Activated T-helper 1 cell treated with anti-CD3 and anti-CD28 coated beads, Interleukin-12 subunit alpha, Interleukin-12 subunit beta, Interleukin-2, Interleukin-4 antibody, amounts not matched to agents 30 ng/mL and 10 ng/mL and 1 ng/mL, durations not matched to agents 14 hours and 24 hours and 36 hours (primary cell): ENCODE data around the gene OR1J4. TPM values are rescaled to one million over a fixed set of nuclear protein-coding genes. Genes with fewer than 3 reads are reported as not detected.

Source experiments
- DNase-seq: peaks from one replicate; pipeline ENCODE4 v3.0.0; 2021; ENCODE audit warnings: low spot score
- H3K27ac Mint-ChIP-seq: one replicate; pipeline ENCODE4 v1.8.0; 2021; ENCODE audit warnings: mild to moderate bottlenecking, mixed read lengths
- H3K27me3 Mint-ChIP-seq: one replicate; pipeline ENCODE4 v1.8.0; 2022; ENCODE audit warnings: mild to moderate bottlenecking, moderate library complexity, mixed read lengths; ENCODE audit not compliant: insufficient read depth
- H3K36me3 Mint-ChIP-seq: one replicate; pipeline ENCODE4 v1.8.0; 2021; ENCODE audit warnings: low read depth, mixed read lengths
- H3K4me1 Mint-ChIP-seq: one replicate; pipeline ENCODE4 v1.8.0; 2021; ENCODE audit warnings: low read depth, mixed read lengths
- H3K4me3 Mint-ChIP-seq: one replicate; pipeline ENCODE4 v1.8.0; 2021; ENCODE audit warnings: mild to moderate bottlenecking, moderate library complexity, mixed read lengths
- H3K9me3 Mint-ChIP-seq: one replicate; pipeline ENCODE4 v1.8.0; 2021; ENCODE audit warnings: mixed read lengths
- intact Hi-C: fragments of 100-400 bp; cut with micrococcal nuclease; formaldehyde crosslinking; loops from one replicate; pipeline ENCODE4 v1.15.1; 2024
- total RNA-seq: library from RNA; stranded (reverse); gene quantifications from 2 replicates; pipeline ENCODE4 v1.2.3, GENCODE V29; 2022

Gene OR1J4, protein sequence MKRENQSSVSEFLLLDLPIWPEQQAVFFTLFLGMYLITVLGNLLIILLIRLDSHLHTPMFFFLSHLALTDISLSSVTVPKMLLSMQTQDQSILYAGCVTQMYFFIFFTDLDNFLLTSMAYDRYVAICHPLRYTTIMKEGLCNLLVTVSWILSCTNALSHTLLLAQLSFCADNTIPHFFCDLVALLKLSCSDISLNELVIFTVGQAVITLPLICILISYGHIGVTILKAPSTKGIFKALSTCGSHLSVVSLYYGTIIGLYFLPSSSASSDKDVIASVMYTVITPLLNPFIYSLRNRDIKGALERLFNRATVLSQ
- total RNA-seq: not detected in 2 replicates

DNA sequence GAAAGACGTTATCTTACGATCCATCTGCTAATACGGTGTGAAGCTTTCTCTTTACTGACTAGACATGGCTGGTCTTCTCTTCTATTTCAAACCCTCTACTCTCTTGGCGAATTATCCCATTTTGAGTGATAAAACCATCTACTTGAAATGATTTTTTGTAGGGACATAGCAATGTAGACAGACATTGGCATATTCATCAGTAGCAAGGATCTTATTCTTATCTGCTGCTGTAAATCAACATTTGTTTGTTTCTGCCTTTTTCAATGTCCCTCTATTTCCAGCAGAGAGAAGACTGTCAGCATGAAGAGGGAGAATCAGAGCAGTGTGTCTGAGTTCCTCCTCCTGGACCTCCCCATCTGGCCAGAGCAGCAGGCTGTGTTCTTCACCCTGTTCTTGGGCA lies at the start of gene OR1J4:
Gene OR1J4 (plus strand): TSS at position 301 of the 400 bp plus-strand sequence. CDS start 0 bp downstream, at position 301.
- H3K27me3 Mint-ChIP-seq: peaks cover 3% of the 10 kb centered on the region
- no peaks in the 10 kb centered on the region for H3K36me3 Mint-ChIP-seq
- no peak within 1 kb of the TSS for H3K27ac Mint-ChIP-seq
- intact Hi-C loops: no loop called here
- no peaks in the 10 kb centered on the region for H3K4me1 Mint-ChIP-seq
- H3K9me3 Mint-ChIP-seq: no peaks in the 10 kb centered on the region
- no peak for DNase-seq
- no peak within 1 kb of the TSS for H3K4me3 Mint-ChIP-seq

DNA sequence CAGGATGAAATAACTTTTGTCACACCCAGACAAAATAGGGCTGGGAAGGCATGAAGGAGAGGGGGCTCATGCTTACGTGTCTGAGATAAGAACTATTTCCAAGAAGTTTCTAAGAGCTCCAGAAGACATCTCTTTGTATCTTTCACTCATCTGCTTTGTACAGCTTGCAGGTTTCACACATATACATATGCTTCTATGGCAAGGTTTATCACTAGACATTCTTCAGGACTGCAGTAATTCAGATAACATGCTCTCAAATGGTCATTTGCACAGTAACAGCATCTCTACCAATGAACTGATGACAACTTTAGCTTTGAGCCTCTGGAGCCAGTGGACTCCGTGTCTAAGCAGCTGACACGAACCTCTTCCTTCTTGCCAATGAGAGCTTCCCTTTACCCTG lies 44.4 kb upstream of the OR1J4 start:
- H3K9me3 Mint-ChIP-seq: no peaks in the 10 kb centered on the region
- no peaks in the 10 kb centered on the region for H3K36me3 Mint-ChIP-seq
- no peaks in the 10 kb centered on the region for H3K4me1 Mint-ChIP-seq
- H3K27ac Mint-ChIP-seq: no peak overlapping the region
- intact Hi-C loops: no loop called here
- no peak overlapping the region for H3K4me3 Mint-ChIP-seq
- peaks cover 16% of the 10 kb centered on the region for H3K27me3 Mint-ChIP-seq
- DNase-seq: no peak

DNA sequence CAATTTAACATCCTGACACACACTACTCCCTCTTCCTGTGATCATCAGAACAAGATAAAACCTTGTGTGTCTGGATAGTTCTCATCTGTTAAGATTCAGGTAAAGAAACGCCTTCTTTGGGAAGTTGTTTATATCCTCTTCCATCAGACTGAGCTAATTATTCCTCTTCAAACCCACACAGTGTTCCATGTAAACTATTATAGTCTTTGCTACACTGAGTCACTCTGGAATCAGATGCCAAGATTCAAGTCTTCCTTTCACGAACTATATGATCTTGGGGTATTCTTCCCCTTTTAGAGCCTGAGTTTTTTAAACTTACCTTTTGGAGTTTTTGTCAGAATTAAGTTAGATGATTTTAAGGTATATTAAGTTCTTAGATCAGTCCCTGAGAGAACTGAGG lies 43.2 kb upstream of the OR1J4 start:
- intact Hi-C loops: no loop called here
- Mint-ChIP-seq H3K4me1 (no peaks in the 10 kb centered on the region), H3K9me3 (no peaks in the 10 kb centered on the region), H3K27ac (no peak overlapping the region), H3K36me3 (no peaks in the 10 kb centered on the region), H3K4me3 (no peak overlapping the region), H3K27me3 (peaks cover 16% of the 10 kb centered on the region)
- DNase-seq: no peak

DNA sequence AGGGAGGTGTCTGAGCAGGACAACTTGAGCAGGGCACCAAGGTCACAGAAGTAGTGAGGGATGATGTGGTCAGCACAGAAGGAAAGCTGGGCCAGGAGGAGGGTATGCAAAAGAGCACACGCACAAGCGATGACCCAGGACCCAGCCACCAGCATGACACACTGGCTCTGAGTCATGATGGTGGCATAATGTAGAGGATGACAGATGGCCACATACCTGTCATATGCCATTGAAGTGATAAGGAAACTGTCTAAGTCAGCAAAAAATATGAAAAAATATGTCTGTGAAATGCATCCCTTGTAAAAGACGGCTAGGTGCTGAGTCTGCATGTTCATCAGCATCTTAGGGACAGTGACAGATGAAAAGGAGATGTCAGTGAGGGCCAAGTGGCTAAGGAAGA lies 41.6 kb upstream of the OR1J4 start:
- Mint-ChIP-seq H3K4me3 (no peak overlapping the region), H3K4me1 (no peaks in the 10 kb centered on the region), H3K9me3 (no peaks in the 10 kb centered on the region), H3K27me3 (peaks cover 13% of the 10 kb centered on the region), H3K27ac (no peak overlapping the region), H3K36me3 (no peaks in the 10 kb centered on the region)
- no peak for DNase-seq
- intact Hi-C loops: no loop called here

DNA sequence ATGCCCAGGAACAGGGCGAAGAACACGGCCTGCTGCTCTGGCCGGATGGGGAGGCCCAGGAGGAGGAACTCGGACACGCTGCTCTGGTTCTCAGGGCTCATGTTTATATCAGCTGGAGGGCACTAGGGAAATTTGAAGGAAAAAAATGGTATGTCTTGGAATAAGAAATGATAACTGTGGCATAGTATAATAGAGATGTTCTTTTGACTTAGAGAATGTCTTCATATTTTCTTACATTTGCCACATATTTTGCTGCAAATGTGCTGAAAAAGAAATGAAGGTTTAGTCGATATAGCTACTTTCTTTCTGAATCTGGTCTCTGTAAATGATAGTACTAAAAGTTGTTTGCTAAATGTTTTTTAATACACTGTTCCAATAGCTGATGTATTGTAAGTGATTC lies 41.1 kb upstream of the OR1J4 start, which contains the start of gene OR1J1:
Gene OR1J1 (minus strand): TSS at position 101 of the 400 bp plus-strand sequence. CDS start 0 bp downstream, at position 101.
- no peaks in the 10 kb centered on the region for H3K4me1 Mint-ChIP-seq
- no peaks in the 10 kb centered on the region for H3K9me3 Mint-ChIP-seq
- intact Hi-C loops: no loop called here
- H3K27ac Mint-ChIP-seq: no peak within 1 kb of the TSS
- no peaks in the 10 kb centered on the region for H3K36me3 Mint-ChIP-seq
- no peak within 1 kb of the TSS for H3K4me3 Mint-ChIP-seq
- no peak for DNase-seq
- peaks cover 13% of the 10 kb centered on the region for H3K27me3 Mint-ChIP-seq

DNA sequence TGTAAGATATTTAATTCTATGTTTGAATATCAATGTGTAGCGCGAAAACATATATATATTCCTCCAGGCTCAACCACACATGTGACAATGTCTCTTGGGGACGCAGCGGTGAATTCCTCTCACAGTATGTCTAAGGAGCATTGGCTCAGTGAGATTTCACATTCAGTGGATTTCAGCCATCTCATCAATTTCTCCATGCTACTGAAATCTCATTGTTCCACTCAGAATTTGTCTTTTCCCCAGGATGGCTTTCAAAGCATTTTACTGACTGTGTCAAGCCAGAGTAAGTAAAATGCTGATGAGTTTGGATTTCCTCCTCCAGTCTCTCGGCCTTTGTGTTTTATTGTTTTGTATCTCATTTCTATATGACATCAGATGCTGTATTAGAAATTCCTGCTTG lies 39.9 kb upstream of the OR1J4 start:
- no peaks in the 10 kb centered on the region for H3K9me3 Mint-ChIP-seq
- no peak overlapping the region for H3K4me3 Mint-ChIP-seq
- H3K27ac Mint-ChIP-seq: no peak overlapping the region
- no peaks in the 10 kb centered on the region for H3K36me3 Mint-ChIP-seq
- H3K27me3 Mint-ChIP-seq: peaks cover 5% of the 10 kb centered on the region
- no peaks in the 10 kb centered on the region for H3K4me1 Mint-ChIP-seq
- intact Hi-C loops: no loop called here
- no peak for DNase-seq

DNA sequence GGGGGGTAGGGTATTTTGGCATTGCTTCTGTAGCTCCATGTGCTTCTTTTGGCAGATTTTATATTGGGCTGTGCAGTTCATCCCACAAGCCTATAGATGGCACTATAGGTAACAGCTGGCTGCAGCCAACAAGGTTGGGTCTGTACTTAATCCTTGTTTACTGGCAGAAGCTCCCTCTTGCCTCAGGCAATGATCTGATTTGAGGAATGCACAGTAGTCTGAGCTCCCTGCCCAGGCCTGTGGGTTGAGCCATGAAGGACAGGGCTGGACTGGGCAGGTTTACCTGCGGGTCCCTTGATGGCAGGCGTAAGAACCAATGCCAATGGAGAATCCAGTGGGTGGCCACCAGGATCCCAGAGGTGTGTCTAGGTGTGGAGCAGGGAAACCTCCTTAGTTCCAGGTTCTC lies 20.1 kb upstream of the OR1J4 start:
- Mint-ChIP-seq H3K9me3 (no peaks in the 10 kb centered on the region), H3K36me3 (no peaks in the 10 kb centered on the region), H3K4me1 (no peaks in the 10 kb centered on the region), H3K4me3 (no peak overlapping the region), H3K27ac (no peak overlapping the region), H3K27me3 (peaks cover 7% of the 10 kb centered on the region)
- no peak for DNase-seq
- intact Hi-C loops: loop anchor here (1.0 kb wide), 1 partner anchor 311 kb away; no protein-coding TSS in a partner anchor

DNA sequence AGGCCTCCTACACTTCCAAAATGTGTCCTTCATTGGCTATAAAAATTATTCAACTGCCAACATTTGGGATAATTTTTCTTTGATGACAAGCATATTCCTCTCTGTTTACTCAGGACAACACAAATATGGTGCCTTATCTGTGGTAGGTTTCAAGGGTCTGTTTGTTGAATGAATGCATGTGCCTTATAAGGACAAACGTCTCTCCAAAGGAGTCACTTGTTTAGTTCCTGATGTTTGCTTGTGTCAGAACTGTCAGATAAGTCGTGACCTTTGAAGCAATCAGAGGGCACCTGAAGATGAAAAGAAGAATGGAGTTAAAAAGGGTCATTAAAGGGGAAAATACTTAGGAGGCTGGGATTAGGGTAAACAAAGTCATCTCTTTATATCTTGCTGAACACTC lies 12.0 kb upstream of the OR1J4 start:
- no peaks in the 10 kb centered on the region for H3K27me3 Mint-ChIP-seq
- H3K4me3 Mint-ChIP-seq: no peak overlapping the region
- no peaks in the 10 kb centered on the region for H3K36me3 Mint-ChIP-seq
- H3K4me1 Mint-ChIP-seq: no peaks in the 10 kb centered on the region
- intact Hi-C loops: no loop called here
- no peaks in the 10 kb centered on the region for H3K9me3 Mint-ChIP-seq
- no peak for DNase-seq
- no peak overlapping the region for H3K27ac Mint-ChIP-seq

DNA sequence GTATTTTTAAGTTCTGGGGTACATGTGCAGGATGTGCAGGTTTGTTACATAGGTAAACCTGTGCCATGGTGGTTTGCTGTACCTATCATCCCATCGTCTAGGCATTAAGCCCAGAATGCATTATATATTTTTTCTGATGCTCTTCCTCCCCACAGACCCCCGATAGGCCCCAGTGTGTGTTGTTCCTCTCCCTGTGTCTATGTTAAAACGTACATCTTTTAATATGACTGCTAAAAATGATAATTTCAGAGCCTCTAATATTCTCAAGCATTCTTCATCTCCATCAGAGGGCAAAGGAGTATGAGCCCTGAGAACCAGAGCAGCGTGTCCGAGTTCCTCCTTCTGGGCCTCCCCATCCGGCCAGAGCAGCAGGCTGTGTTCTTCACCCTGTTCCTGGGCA lies 8.4 kb upstream of the OR1J4 start, which contains the start of gene OR1J2:
Gene OR1J2 (plus strand): TSS at position 301 of the 400 bp plus-strand sequence. CDS start 0 bp downstream, at position 301.
- H3K4me3 Mint-ChIP-seq: no peak within 1 kb of the TSS
- DNase-seq: no peak
- H3K4me1 Mint-ChIP-seq: no peaks in the 10 kb centered on the region
- no peaks in the 10 kb centered on the region for H3K36me3 Mint-ChIP-seq
- H3K27me3 Mint-ChIP-seq: peaks cover 3% of the 10 kb centered on the region
- no peaks in the 10 kb centered on the region for H3K9me3 Mint-ChIP-seq
- intact Hi-C loops: no loop called here
- H3K27ac Mint-ChIP-seq: no peak within 1 kb of the TSS

DNA sequence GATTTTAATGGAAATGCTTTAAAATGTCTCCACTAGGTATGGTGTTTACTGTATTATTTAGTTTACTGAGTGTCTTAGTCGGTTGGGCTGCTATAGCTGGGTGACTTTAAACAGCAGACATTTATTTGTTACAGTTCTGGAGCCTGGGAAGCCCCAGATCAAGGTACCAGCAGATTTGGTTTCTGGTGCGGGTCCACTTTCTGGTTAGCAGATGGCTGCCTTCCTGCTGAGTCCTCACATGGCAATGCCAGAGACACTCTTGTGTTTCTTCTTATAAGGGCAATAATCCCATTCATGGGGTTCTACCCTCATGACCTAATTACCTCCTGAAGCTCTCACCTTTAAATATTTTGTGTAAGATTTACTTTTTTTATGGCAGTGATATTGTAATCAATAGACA lies 715 bp upstream of the OR1J4 start:
- Mint-ChIP-seq H3K9me3 (no peaks in the 10 kb centered on the region), H3K27me3 (peaks cover 3% of the 10 kb centered on the region), H3K27ac (no peak overlapping the region), H3K4me1 (no peaks in the 10 kb centered on the region), H3K4me3 (no peak overlapping the region), H3K36me3 (no peaks in the 10 kb centered on the region)
- DNase-seq: no peak
- intact Hi-C loops: no loop called here

DNA sequence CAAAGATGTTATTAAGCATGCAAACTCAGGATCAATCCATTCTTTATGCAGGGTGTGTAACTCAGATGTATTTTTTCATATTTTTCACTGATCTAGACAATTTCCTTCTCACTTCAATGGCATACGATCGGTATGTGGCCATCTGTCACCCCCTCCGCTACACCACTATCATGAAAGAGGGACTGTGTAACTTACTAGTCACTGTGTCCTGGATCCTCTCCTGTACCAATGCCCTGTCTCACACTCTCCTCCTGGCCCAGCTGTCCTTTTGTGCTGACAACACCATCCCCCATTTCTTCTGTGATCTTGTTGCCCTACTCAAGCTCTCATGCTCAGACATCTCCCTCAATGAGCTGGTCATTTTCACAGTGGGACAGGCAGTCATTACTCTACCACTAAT lies 435 bp downstream of the OR1J4 start:
- no peak overlapping the region for H3K4me3 Mint-ChIP-seq
- no peaks in the 10 kb centered on the region for H3K4me1 Mint-ChIP-seq
- H3K27me3 Mint-ChIP-seq: peaks cover 3% of the 10 kb centered on the region
- intact Hi-C loops: no loop called here
- H3K27ac Mint-ChIP-seq: no peak overlapping the region
- no peak for DNase-seq
- no peaks in the 10 kb centered on the region for H3K36me3 Mint-ChIP-seq
- no peaks in the 10 kb centered on the region for H3K9me3 Mint-ChIP-seq

DNA sequence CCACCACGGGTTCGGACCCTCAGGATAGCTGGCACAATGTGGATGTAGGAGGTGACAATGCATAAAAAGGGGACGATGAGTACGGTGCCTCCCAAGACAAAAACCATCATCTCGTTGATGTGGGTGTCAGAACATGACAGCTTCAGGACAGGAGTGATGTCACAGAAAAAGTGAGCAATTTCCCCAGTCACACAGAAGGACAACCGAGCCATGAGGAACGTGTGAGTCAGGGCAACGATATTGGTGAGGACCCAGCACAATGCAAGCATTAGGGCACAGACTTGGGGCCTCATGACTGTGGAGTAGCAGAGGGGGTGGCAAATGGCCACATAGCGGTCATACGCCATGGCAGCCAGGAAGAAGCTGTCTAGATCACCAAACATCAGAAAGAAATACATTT lies 7.7 kb downstream of the OR1J4 start:
- DNase-seq: no peak
- H3K27me3 Mint-ChIP-seq: no peaks in the 10 kb centered on the region
- no peak overlapping the region for H3K27ac Mint-ChIP-seq
- no peaks in the 10 kb centered on the region for H3K36me3 Mint-ChIP-seq
- H3K9me3 Mint-ChIP-seq: no peaks in the 10 kb centered on the region
- H3K4me1 Mint-ChIP-seq: no peaks in the 10 kb centered on the region
- intact Hi-C loops: no loop called here
- H3K4me3 Mint-ChIP-seq: no peak overlapping the region

DNA sequence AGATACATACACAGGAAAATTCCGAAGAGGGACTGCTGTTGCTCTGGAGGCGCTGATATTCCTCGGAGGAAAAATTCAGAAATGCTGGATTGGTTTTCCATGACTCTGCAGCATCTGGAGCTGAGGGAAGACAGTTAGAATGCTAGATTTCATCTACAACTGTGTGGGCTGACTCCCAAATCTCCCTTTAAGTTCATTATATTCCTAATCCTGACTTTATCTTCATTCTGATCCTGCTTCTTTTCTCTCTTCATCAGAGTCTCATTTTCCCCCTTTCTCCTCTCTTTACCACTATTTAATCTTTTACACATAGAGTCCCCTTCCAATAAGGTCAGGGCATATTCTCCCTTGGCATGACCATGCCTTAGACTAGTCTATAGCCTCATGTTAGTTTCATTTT lies 8.3 kb downstream of the OR1J4 start, which contains the start of gene OR1N1:
Gene OR1N1 (minus strand): TSS at position 101 of the 400 bp plus-strand sequence. CDS start 0 bp downstream, at position 101.
- H3K27ac Mint-ChIP-seq: no peak within 1 kb of the TSS
- no peaks in the 10 kb centered on the region for H3K36me3 Mint-ChIP-seq
- no peak within 1 kb of the TSS for H3K4me3 Mint-ChIP-seq
- H3K4me1 Mint-ChIP-seq: no peaks in the 10 kb centered on the region
- no peak for DNase-seq
- H3K27me3 Mint-ChIP-seq: no peaks in the 10 kb centered on the region
- no peaks in the 10 kb centered on the region for H3K9me3 Mint-ChIP-seq
- intact Hi-C loops: no loop called here
